ENCODE results near the gene TRPM2. TPM values are rescaled to one million over a fixed set of nuclear protein-coding genes. Genes with fewer than 3 reads are reported as not detected.
A peak's percentile ranks its signal among the peaks of the same experiment; 100 is the strongest.

The TRPM2 gene
- total and polyA plus RNA-seq, 2 of the 4 experiments (the other 2 are of a cell fraction), result not detected

DNA sequence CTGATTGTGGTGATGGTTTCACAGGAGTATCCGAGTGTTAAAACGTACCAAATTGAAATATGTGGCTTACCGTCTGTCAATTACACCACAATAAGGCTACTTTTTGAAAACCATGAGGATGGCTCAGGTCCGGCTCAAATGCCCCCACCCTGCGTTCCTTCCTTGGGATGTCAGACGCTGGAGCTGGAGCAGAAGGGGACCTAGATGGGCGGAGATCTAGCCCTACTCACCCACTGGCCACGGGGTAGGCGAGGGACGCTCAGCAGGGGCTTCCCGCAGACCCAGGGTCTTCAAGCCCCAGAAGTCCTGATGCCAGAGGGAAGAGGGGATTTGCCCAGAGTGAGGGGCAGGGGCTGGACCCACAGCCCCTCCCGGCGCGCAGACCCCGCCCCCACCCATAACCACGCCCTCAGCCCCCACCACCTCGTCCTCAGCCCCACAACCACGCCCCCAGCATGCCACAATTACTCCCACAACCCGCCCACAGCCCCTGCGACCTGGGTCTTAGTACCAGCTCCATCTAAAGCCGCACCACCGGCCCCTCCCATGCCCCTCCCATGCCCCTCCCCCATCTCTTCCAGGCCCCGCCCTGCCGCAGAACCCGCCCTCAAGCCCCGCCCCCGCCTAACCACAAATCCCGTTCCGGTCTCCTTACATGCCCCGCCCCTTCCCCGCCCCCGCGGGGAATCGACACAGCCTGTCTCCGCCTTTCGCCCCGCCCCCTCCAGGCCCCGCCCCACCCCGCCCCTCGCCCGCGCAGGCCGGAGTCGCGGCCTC, 101.5 kb downstream of the TRPM2 start, which contains the start of gene LRRC3:
TSS of gene LRRC3 (plus strand) at position 764 of the 777 bp plus-strand sequence. CDS start 1,135 bp downstream, outside the sequence.
- Histone ChIP-seq H3K79me1 (ENCODE audit: low read depth in 1 of 2, low read length in 2 of 2) (no peaks in the 10 kb centered on the region), H3K4ac (ENCODE audit: low read depth, low read length) (no peak within 1 kb of the TSS), H3K4me2 (ENCODE audit: low read depth, low read length) (no peak within 1 kb of the TSS; the same call in 1 of the 2 replicates), H3K14ac (replicated peaks; ENCODE audit: low read depth, low read length) (no peak within 1 kb of the TSS), H3K18ac (ENCODE audit: low read depth, low read length) (no peak within 1 kb of the TSS), H4K20me1 (ENCODE audit: insufficient read depth, low read length) (no peaks in the 10 kb centered on the region), H3K9ac (ENCODE audit: low read depth, low read length) (no peak within 1 kb of the TSS), H2AK9ac (replicated peaks; ENCODE audit: low read depth, low read length, poor library complexity) (no peak within 1 kb of the TSS), H3K27me3 (ENCODE audit: control insufficient read depth, insufficient read depth, low read length) (peaks cover 9% of the 10 kb centered on the region; the same call in 1 of the 2 replicates), H2BK20ac (ENCODE audit: low read depth, low read length) (no peak within 1 kb of the TSS), H3K36me3 (ENCODE audit: control insufficient read depth, insufficient read depth, low read length) (no peaks in the 10 kb centered on the region), H4K8ac (ENCODE audit: low read depth in 2 of 2, low read length in 2 of 2) (no peak within 1 kb of the TSS), H3K27ac (ENCODE audit: insufficient read depth, low read length) (no peak within 1 kb of the TSS), H2AFZ (replicated peaks; ENCODE audit: low read length, poor library complexity) (peak within 1 kb of the TSS; percentile 58), H3K56ac (ENCODE audit: extremely low read depth, insufficient read depth, low read length) (no peak within 1 kb of the TSS), H4K91ac (ENCODE audit: insufficient read depth, low read depth, low read length) (no peak within 1 kb of the TSS), H4K5ac (ENCODE audit: low read depth, low read length) (no peak within 1 kb of the TSS), H2BK5ac (ENCODE audit: low read depth, low read length, poor library complexity, severe bottlenecking) (no peak within 1 kb of the TSS), H3K23ac (ENCODE audit: low read depth, low read length) (no peak within 1 kb of the TSS), H3K9me1 (ENCODE audit: insufficient read depth, low read length) (no peaks in the 10 kb centered on the region), H2BK15ac (ENCODE audit: low read depth, low read length) (no peak within 1 kb of the TSS), H2AK5ac (ENCODE audit: low read depth, low read length) (no peak within 1 kb of the TSS), H2BK120ac (ENCODE audit: low read depth, low read length) (no peak within 1 kb of the TSS), H3K4me3 (ENCODE audit: insufficient read depth, low read depth, low read length) (peak within 1 kb of the TSS; percentile 22), H3K9me3 (ENCODE audit: control insufficient read depth, insufficient read depth, low read length) (no peaks in the 10 kb centered on the region), H3K4me1 (ENCODE audit: control insufficient read depth, insufficient read depth, low read length) (no peaks in the 10 kb centered on the region)
- 17% methylated on average over 1 of the region's 45 CpGs; no CpG with 5 or more reads in 1 of the 2 experiments for WGBS, 2 experiments (ENCODE audit: extremely low coverage in 2 of 2, insufficient read length in 1 of 2)
- dilution Hi-C loops (cut with HindIII; ENCODE audit: low sequenced_read_pairs, unreplicated experiment), result no loop called here
- intact Hi-C loops (cut with micrococcal nuclease), result no loop called here
- DNase-seq, result peak; percentile 30
- POLR2A ChIA-PET (ENCODE audit: unreplicated experiment), result no interaction called here
- in situ Hi-C loops (cut with MboI; ENCODE audit: low sequenced_read_pairs), result no loop called here
- peak; percentile 83 for ATAC-seq (ENCODE audit: low read depth)
- no TSS peak for BruUV-seq (replicated peaks)
- CTCF ChIA-PET, result no interaction called here
- TF ChIP-seq BHLHE40 (IDR thresholded peaks at IDR 0.05; ENCODE audit: low read depth, low read length) (no peak), MAZ (IDR thresholded peaks at IDR 0.05; ENCODE audit: borderline replicate concordance, low read depth, low read length) (no peak), MAFK (IDR thresholded peaks at IDR 0.05; ENCODE audit: low read depth, low read length) (no peak), SMC3 (IDR thresholded peaks at IDR 0.05; ENCODE audit: low read depth, low read length) (no peak), USF2 (IDR thresholded peaks at IDR 0.05; ENCODE audit: low read depth, low read length) (no peak)

All from IMR-90 (cell line).